Measurements from ENCODE around the gene WFIKKN2.

WFIKKN2 gene, protein sequence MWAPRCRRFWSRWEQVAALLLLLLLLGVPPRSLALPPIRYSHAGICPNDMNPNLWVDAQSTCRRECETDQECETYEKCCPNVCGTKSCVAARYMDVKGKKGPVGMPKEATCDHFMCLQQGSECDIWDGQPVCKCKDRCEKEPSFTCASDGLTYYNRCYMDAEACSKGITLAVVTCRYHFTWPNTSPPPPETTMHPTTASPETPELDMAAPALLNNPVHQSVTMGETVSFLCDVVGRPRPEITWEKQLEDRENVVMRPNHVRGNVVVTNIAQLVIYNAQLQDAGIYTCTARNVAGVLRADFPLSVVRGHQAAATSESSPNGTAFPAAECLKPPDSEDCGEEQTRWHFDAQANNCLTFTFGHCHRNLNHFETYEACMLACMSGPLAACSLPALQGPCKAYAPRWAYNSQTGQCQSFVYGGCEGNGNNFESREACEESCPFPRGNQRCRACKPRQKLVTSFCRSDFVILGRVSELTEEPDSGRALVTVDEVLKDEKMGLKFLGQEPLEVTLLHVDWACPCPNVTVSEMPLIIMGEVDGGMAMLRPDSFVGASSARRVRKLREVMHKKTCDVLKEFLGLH

DNA sequence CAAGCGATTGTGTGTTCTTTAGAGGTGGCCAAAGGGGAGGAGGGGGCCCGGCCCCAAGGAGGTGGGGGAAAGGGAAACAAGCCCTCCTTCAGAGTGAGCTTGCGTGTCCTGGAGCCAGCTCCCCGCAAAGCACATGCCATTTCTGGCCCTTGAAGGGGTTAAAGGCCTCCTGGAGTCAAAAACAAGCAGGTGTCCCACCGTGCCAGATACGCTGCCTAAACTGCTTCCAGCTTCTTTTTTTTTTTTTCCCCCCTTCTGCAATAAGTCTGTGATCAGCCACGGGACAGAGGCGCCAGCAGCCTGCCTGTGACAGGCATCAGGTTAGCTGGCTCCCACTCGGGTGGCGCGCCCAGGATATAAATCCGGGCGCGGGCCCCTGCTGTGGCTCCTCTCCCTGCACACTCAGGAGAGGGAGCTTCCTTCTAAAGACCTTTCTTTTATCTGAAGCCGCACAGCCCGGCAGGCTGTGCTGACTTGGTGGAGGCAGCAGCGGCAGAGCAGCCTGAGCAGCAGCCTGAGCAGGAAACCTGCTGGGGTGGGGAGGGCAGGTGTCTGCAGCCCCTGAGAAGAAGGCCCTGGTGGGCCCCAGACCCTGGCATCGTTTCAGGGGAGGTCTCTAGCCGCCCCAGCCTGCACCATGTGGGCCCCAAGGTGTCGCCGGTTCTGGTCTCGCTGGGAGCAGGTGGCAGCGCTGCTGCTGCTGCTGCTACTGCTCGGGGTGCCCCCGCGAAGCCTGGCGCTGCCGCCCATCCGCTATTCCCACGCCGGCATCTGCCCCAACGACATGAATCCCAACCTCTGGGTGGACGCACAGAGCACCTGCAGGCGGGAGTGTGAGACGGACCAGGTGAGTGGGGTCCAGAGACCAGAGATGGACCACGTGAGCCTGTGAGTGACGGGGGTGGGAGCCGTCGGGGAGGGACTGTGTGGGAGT lies at the start of gene WFIKKN2:
Gene WFIKKN2 (plus strand): TSS at position 286 of the 934 bp plus-strand sequence. CDS start 352 bp downstream, at position 638.
- Histone ChIP-seq H3K9me3 (no peaks in the 10 kb centered on the region), H3K4me3 (peak within 1 kb of the TSS; percentile 38 to 55), H3K27me3 (peaks cover 0 to 11% of the 10 kb centered on the region in 2 donors), H3K27ac (no peak within 1 kb of the TSS), H3K4me1 (peaks cover 0 to 20% (median 12%) of the 10 kb centered on the region in 4 donors), H3K36me3 (no peaks in the 10 kb centered on the region)
- DNase-seq = peak in 1 of 2 donors; percentile 62
- TF ChIP-seq, protein P1, sequence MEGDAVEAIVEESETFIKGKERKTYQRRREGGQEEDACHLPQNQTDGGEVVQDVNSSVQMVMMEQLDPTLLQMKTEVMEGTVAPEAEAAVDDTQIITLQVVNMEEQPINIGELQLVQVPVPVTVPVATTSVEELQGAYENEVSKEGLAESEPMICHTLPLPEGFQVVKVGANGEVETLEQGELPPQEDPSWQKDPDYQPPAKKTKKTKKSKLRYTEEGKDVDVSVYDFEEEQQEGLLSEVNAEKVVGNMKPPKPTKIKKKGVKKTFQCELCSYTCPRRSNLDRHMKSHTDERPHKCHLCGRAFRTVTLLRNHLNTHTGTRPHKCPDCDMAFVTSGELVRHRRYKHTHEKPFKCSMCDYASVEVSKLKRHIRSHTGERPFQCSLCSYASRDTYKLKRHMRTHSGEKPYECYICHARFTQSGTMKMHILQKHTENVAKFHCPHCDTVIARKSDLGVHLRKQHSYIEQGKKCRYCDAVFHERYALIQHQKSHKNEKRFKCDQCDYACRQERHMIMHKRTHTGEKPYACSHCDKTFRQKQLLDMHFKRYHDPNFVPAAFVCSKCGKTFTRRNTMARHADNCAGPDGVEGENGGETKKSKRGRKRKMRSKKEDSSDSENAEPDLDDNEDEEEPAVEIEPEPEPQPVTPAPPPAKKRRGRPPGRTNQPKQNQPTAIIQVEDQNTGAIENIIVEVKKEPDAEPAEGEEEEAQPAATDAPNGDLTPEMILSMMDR (IDR thresholded peaks at IDR 0.05) = no peak
- intact Hi-C loops (cut with DNase I; ENCODE audit: low total_unique reads) = no loop called here

DNA sequence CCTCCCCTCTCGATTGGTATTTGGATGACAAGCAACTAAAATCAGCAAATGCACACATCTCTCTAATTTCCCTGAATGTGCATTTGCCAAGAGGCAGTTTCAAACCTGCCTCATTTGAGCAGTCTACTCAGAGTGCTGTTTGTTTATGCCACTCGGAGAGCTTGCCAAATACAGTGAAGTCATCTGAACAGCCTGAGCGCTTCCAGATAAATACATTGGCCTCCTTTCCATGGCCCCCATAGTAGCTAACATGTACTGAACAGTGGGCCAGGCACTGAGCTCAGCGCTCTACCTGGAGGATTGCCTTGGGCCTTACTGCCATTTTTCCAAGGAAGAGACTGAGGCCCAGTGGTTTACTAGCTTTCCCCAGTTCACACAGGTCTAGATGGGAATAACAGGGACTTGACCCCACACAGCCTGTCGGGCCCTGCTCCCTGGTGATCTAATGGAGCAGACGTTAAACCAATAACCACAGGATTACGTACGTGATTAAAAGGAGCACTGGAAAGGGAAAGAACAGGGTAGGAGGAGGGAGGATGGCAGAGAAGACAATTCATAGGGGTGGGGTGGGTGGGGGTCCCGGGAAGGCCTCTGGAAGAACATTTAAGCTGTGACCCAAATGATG lies 49.3 kb upstream of the WFIKKN2 start:
- no peak overlapping the region for H3K27ac ChIP-seq
- intact Hi-C loops (cut with DNase I; ENCODE audit: low total_unique reads) = loop anchor here (10.0 kb wide), 1 partner anchor 169 kb away; no protein-coding TSS in a partner anchor
- H3K4me1 ChIP-seq = peaks cover 0 to 15% (median 4%) of the 10 kb centered on the region in 4 donors
- no peaks in the 10 kb centered on the region for H3K9me3 ChIP-seq
- DNase-seq = no peak
- no peak overlapping the region for H3K4me3 ChIP-seq
- H3K36me3 ChIP-seq = no peaks in the 10 kb centered on the region
- TF ChIP-seq, protein P1 (IDR thresholded peaks at IDR 0.05) = no peak
- H3K27me3 ChIP-seq = peaks cover 0 to 4% of the 10 kb centered on the region in 2 donors

DNA sequence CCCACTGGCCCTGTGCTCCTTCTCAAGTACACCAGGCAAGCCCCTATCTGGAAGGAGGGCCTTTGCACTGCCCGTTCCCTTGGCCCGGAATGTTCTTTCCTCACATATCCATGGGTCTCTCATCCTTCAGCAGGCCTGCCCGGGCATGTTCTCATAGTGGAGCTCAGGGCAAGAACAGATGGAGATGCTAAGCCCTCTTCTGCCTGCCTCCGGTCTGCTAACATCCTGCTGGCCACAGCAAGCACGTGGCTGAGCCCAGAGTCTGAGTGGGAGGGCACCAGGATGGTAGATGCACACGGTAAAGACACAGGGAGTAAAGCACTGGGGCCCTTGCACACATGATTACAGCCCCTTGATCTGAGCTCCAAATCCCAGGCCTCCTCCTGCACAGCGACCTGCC lies 48.3 kb upstream of the WFIKKN2 start:
- DNase-seq = no peak
- TF ChIP-seq, protein P1 (IDR thresholded peaks at IDR 0.05) = no peak
- intact Hi-C loops (cut with DNase I; ENCODE audit: low total_unique reads) = loop anchor here (10.0 kb wide), 1 partner anchor 168 kb away; no protein-coding TSS in a partner anchor
- Histone ChIP-seq H3K4me3 (no peak overlapping the region), H3K9me3 (no peaks in the 10 kb centered on the region), H3K27me3 (peaks cover 0 to 4% of the 10 kb centered on the region in 2 donors), H3K4me1 (peaks cover 0 to 10% (median 1%) of the 10 kb centered on the region in 4 donors), H3K36me3 (no peaks in the 10 kb centered on the region), H3K27ac (no peak overlapping the region)

DNA sequence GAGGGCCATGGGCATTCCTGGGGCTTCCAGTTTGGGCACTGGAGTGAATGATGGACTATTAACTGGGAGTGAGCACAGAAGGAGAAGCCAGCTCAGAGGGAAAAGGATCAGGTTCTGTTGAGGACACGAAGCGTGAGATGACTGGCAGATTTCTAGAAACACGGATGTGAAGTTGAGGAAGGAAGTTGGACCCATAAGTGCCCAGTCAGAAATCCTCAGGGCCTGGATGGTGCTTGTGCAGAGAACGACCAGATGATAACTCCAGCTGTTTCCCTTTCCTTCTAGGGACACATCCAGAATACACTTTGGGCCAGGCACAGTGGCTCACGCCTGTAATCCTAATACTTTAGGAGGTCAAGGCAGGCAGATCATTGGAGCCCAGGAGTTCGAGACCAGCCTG lies 44.8 kb upstream of the WFIKKN2 start:
- Histone ChIP-seq H3K36me3 (no peaks in the 10 kb centered on the region), H3K27ac (no peak overlapping the region), H3K4me1 (peaks cover 0 to 5% (median 0%) of the 10 kb centered on the region in 4 donors), H3K4me3 (no peak overlapping the region), H3K9me3 (no peaks in the 10 kb centered on the region), H3K27me3 (peaks cover 0 to 4% of the 10 kb centered on the region in 2 donors)
- no peak for DNase-seq
- intact Hi-C loops (cut with DNase I; ENCODE audit: low total_unique reads) = no loop called here
- TF ChIP-seq, protein P1 (IDR thresholded peaks at IDR 0.05) = no peak

DNA sequence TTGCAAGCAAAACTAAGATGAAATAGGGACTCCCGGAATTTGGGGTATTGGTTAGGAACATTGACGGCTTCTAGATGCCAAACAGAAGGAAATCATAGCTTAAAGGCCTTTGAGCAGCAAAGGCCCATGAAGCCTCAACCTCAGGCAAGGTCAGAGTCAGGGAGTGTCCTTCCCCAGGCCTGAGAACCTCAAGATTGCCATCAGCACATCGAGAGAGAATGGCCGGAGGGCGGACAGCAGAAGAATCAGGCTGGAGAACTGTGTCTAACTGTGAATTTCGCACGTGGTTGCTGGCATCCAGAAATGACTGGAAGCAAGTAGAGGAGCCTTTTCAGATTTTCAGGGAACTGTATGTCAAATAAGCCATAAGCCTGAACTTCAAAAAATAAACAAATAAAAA lies 43.3 kb upstream of the WFIKKN2 start:
- TF ChIP-seq, protein P1 (IDR thresholded peaks at IDR 0.05) = no peak
- H3K36me3 ChIP-seq = no peaks in the 10 kb centered on the region
- intact Hi-C loops (cut with DNase I; ENCODE audit: low total_unique reads) = no loop called here
- no peaks in the 10 kb centered on the region for H3K4me1 ChIP-seq
- H3K4me3 ChIP-seq = no peak overlapping the region
- no peak for DNase-seq
- no peaks in the 10 kb centered on the region for H3K9me3 ChIP-seq
- no peak overlapping the region for H3K27ac ChIP-seq
- peaks cover 0 to 4% of the 10 kb centered on the region in 2 donors for H3K27me3 ChIP-seq
